ACC112 (cell line): ENCODE measurements around the gene PRAC1.
A peak's percentile ranks its signal among the peaks of the same experiment; 100 is the strongest.

ENCODE experiments used
- H2AFZ ChIP-seq: fragments of 200-600 bp; sonication (generic); one replicate; pipeline ENCODE4 v1.6.0; 2017; ENCODE audit warnings: antibody characterized with exemption, low read length; ENCODE audit not compliant: unreplicated experiment
- H3K27ac ChIP-seq: fragments of 200-600 bp; sonication (generic); 2 replicates; pipeline ENCODE4 v1.5.1; 2014; ENCODE audit warnings: low read depth, mild to moderate bottlenecking, antibody characterized with exemption, low read length, moderate library complexity
- H3K27me3 ChIP-seq: fragments of 200-600 bp; sonication (generic); 2 replicates; pipeline ENCODE4 v1.6.1; 2014; ENCODE audit warnings: mild to moderate bottlenecking, antibody characterized with exemption, low read length, moderate library complexity, mixed read lengths; ENCODE audit not compliant: insufficient read depth
- H3K36me3 ChIP-seq: fragments of 200-600 bp; sonication (generic); 2 replicates; pipeline ENCODE4 v1.6.1; 2016; ENCODE audit warnings: mild to moderate bottlenecking, antibody characterized with exemption, low read length, moderate library complexity, mixed read lengths; ENCODE audit not compliant: insufficient read depth
- H3K4me1 ChIP-seq: fragments of 200-600 bp; sonication (generic); one replicate; pipeline ENCODE4 v1.6.1; 2016; ENCODE audit warnings: low read length, mixed read lengths; ENCODE audit not compliant: insufficient read depth, unreplicated experiment, control insufficient read depth
- H3K4me3 ChIP-seq: fragments of 200-600 bp; sonication (generic); 2 replicates; pipeline ENCODE4 v1.5.1; 2014; ENCODE audit warnings: mild to moderate bottlenecking, low read depth, low read length
- H3K79me2 ChIP-seq: fragments of 200-600 bp; sonication (generic); one replicate; pipeline ENCODE4 v1.6.0; 2016; ENCODE audit warnings: low read length; ENCODE audit not compliant: control insufficient read depth, unreplicated experiment, insufficient read depth

The PRAC1 gene

GRCh38 chr17:48681609-48682008 is 40.7 kb downstream of the PRAC1 start:
- no peak overlapping the region for H2AFZ ChIP-seq
- H3K27ac ChIP-seq: no peak overlapping the region
- H3K27me3 ChIP-seq: peaks cover 74% of the 10 kb centered on the region
- H3K36me3 ChIP-seq: no peaks in the 10 kb centered on the region
- H3K79me2 ChIP-seq: no peaks in the 10 kb centered on the region
- no peak overlapping the region for H3K4me3 ChIP-seq
- no peaks in the 10 kb centered on the region for H3K4me1 ChIP-seq

GRCh38 chr17:48679385-48680096 is 42.8 kb downstream of the PRAC1 start:
- H3K27me3 ChIP-seq: peaks cover 79% of the 10 kb centered on the region
- no peak overlapping the region for H2AFZ ChIP-seq

GRCh38 chr17:48678141-48678971 is 44.0 kb downstream of the PRAC1 start:
- H3K27ac ChIP-seq: no peak overlapping the region
- no peaks in the 10 kb centered on the region for H3K36me3 ChIP-seq
- H2AFZ ChIP-seq: no peak overlapping the region
- peaks cover 77% of the 10 kb centered on the region for H3K27me3 ChIP-seq
- H3K4me3 ChIP-seq: peak overlapping the region; percentile 36; the same call in 1 of the 2 replicates
- H3K79me2 ChIP-seq: no peaks in the 10 kb centered on the region
- no peaks in the 10 kb centered on the region for H3K4me1 ChIP-seq

More at GRCh38 chr17:48679385-48680096, 42.8 kb downstream of the PRAC1 start:
- H3K36me3 ChIP-seq: no peaks in the 10 kb centered on the region
- no peak overlapping the region for H3K27ac ChIP-seq
- H3K4me3 ChIP-seq: no peak overlapping the region
- no peaks in the 10 kb centered on the region for H3K79me2 ChIP-seq
- no peaks in the 10 kb centered on the region for H3K4me1 ChIP-seq

- H3K79me2 ChIP-seq: no peaks in the 10 kb centered on the region
- no peak overlapping the region for H3K4me3 ChIP-seq
- no peak overlapping the region for H3K27ac ChIP-seq
- no peaks in the 10 kb centered on the region for H3K4me1 ChIP-seq
- H3K27me3 ChIP-seq: peaks cover 68% of the 10 kb centered on the region
- no peak overlapping the region for H2AFZ ChIP-seq
- H3K36me3 ChIP-seq: no peaks in the 10 kb centered on the region
Observed at GRCh38 chr17:48676963-48677558, 45.3 kb downstream of the PRAC1 start.

- H3K27me3 ChIP-seq: peaks cover 58% of the 10 kb centered on the region
- H3K27ac ChIP-seq: no peak overlapping the region
- H3K79me2 ChIP-seq: no peaks in the 10 kb centered on the region
- no peak overlapping the region; the same call in 1 of the 2 replicates for H3K4me3 ChIP-seq
- H3K4me1 ChIP-seq: no peaks in the 10 kb centered on the region
- H3K36me3 ChIP-seq: no peaks in the 10 kb centered on the region
- H2AFZ ChIP-seq: no peak overlapping the region
Observed at GRCh38 chr17:48672340-48672739, 50.0 kb downstream of the PRAC1 start.
